ENCODE results near the gene COMMD3. TPM values are rescaled to one million over a fixed set of nuclear protein-coding genes. Genes with fewer than 3 reads are reported as not detected.

The COMMD3 gene
- total RNA-seq, 1 experiment from 2014 or later, result 2.4 TPM

- Histone ChIP-seq H2AFZ (ENCODE audit: low read length) (no peak overlapping the region), H3K27ac (ENCODE audit: insufficient read length, low read depth, low read length) (no peak overlapping the region), H3K9ac (ENCODE audit: extremely low read depth, insufficient read length, low read length) (no peak overlapping the region), H3K56ac (ENCODE audit: insufficient read length, low read depth, low read length) (no peak overlapping the region), H2BK20ac (ENCODE audit: low read depth, low read length, poor library complexity, severe bottlenecking) (no peak overlapping the region), H3K4me2 (ENCODE audit: insufficient read depth, insufficient read length, low read length) (no peak overlapping the region), H3K14ac (ENCODE audit: insufficient read depth, low read length) (no peak overlapping the region), H2AK5ac (ENCODE audit: insufficient read length, low read length) (no peak overlapping the region), H3K27me3 (ENCODE audit: insufficient read depth, low read length) (peaks cover 68% of the 10 kb centered on the region), H3K23me2 (ENCODE audit: insufficient read length, low read depth, low read length, poor library complexity, severe bottlenecking) (peaks cover 18% of the 10 kb centered on the region), H4K8ac (replicated peaks; ENCODE audit: insufficient read length, low read depth, low read length) (no peak overlapping the region), H3K23ac (ENCODE audit: insufficient read length, low read depth, low read length) (no peak overlapping the region), H3K79me1 (ENCODE audit: insufficient read depth, low read depth, low read length, poor library complexity, severe bottlenecking) (no peaks in the 10 kb centered on the region), H2BK120ac (ENCODE audit: low read depth, low read length, poor library complexity, severe bottlenecking) (no peak overlapping the region), H2BK15ac (ENCODE audit: low read depth, low read length) (no peak overlapping the region), H3K4me1 (ENCODE audit: insufficient read depth, low read length) (peaks cover 4% of the 10 kb centered on the region; the same call in 1 of the 2 replicates), H2BK5ac (ENCODE audit: insufficient read length, low read length) (no peak overlapping the region), H3K4ac (ENCODE audit: low read depth, low read length) (no peak overlapping the region), H3K18ac (ENCODE audit: insufficient read length, low read depth, low read length) (no peak overlapping the region), H4K91ac (ENCODE audit: insufficient read length, low read depth, low read length) (no peak overlapping the region), H3T11ph (ENCODE audit: low read length) (no peak overlapping the region), H3K9me3 (ENCODE audit: control insufficient read depth, low read depth, low read length) (no peaks in the 10 kb centered on the region), H4K20me1 (ENCODE audit: control insufficient read depth, insufficient read depth, insufficient read length) (no peaks in the 10 kb centered on the region), H2BK12ac (ENCODE audit: insufficient read length, low read depth, low read length) (no peak overlapping the region), H4K5ac (ENCODE audit: insufficient read length, low read depth, low read length) (no peak overlapping the region), H3K79me2 (ENCODE audit: insufficient read depth, low read length) (no peaks in the 10 kb centered on the region)
- Mint-ChIP-seq H3K27ac (no peak overlapping the region), H3K4me1 (peaks cover 4 to 15% of the 10 kb centered on the region in 2 experiments), H3K27me3 (ENCODE audit: low read depth) (peaks cover 97% of the 10 kb centered on the region), H3K4me3 (no peak overlapping the region), H3K9me3 (peaks cover 0 to 5% of the 10 kb centered on the region in 2 experiments; a peak in 3 of 5 replicates), H3K36me3 (ENCODE audit: insufficient read depth in 1 of 3, low read depth in 3 of 3) (no peaks in the 10 kb centered on the region; a peak in 1 of 7 replicates)
- no peak for TF ChIP-seq CTCF (conservative IDR thresholded peaks at IDR 0.05)
- no peak for DNase-seq
- WGBS (ENCODE audit: extremely low coverage, insufficient read length, low lambda C conversion rate), result no CpG with 5 or more reads among the region's 3 CpGs
Measured at GRCh38 chr10:22342421-22342820, 26.2 kb downstream of the COMMD3 start.

All from H9 (cell line).